Lower lobe of right lung (tissue), 2 donors: ENCODE results near the gene SP3. TPM values are rescaled to one million over a fixed set of nuclear protein-coding genes. Genes with fewer than 3 reads are reported as not detected.

Experiments used
- ATAC-seq, 2 donors: fragments of 200-7000 bp; cut with Tn5 transposase; one replicate each; pipeline ENCODE4 v1.9.1; 2020 to 2022; ENCODE audit warnings: mild to moderate bottlenecking in 2 of 2, moderate library complexity in 2 of 2
- DNase-seq: peaks from one replicate; pipeline ENCODE4 v3.0.0-alpha.2; 2020
- H3K27ac ChIP-seq: fragments of 200-600 bp; one replicate; pipeline ENCODE4 v1.8.0; 2022
- H3K27me3 ChIP-seq: fragments of 200-600 bp; one replicate; pipeline ENCODE4 v1.8.0; 2022; ENCODE audit warnings: low read depth
- H3K36me3 ChIP-seq: fragments of 200-600 bp; one replicate; pipeline ENCODE4 v1.8.0; 2022; ENCODE audit warnings: mild to moderate bottlenecking
- H3K4me1 ChIP-seq: fragments of 200-600 bp; one replicate; pipeline ENCODE4 v1.8.0; 2022
- H3K4me3 ChIP-seq: fragments of 200-600 bp; one replicate; pipeline ENCODE4 v1.8.0; 2022; ENCODE audit warnings: mild to moderate bottlenecking
- H3K9me3 ChIP-seq: fragments of 200-600 bp; one replicate; pipeline ENCODE4 v1.8.0; 2022
- intact Hi-C: fragments of 100-400 bp; cut with DNase I; formaldehyde crosslinking; loops from one replicate; pipeline ENCODE4 v1.11.0; 2022
- total RNA-seq: library from RNA; stranded (reverse); fragmentation: NEBNext Ultra II Directional; extraction: Animal tissue kit (Norgen Biotek cat#: 25700); gene quantifications from one replicate; pipeline ENCODE4 v1.2.1, GENCODE V29; 2021
- TF ChIP-seq, protein P1 (sequence below): fragments of 200-600 bp; IDR thresholded peaks from one replicate; pipeline ENCODE4 v1.8.0; 2022; ENCODE audit warnings: antibody characterized with exemption, mild to moderate bottlenecking
- donor health status: DM: no; HTN: yes; CAD: no; lungs with severe emphysema.

The SP3 gene
- total RNA-seq, 1 donor from 2014 or later, result 77.0 TPM

DNA sequence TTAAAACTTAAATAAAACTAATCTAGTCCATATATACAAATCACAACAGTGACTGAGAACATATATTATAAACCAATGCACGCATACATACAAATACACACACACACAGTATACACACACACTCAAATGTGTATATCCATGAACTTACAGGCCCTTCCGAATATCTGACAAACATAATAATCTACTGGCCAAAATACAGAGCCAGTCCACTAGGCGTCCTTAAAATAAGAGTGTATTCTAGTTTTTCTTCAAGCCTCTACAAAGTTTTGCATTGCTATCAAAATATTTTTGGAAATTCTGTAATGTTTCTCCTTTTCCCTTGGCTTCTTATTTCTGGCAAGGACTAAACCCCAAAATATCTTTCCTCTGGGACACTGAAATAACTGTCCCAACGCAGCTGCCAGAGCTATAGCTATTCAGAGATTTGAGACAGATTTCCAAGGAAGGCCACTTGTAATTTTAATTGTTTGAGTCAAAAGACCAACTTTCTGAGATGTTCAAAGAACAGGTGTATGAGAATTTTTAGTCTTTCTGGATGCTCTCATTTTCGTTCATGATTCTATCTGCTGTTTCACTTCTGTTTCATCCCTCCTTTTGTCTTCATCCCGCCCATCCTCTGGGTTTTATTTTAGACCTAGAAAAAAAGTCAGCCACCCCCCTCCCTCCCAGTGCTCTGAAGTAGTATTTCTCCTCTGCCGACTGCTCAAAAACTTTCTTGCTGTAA is 24.1 kb upstream of the SP3 start:
- no peak overlapping the region for H3K27ac ChIP-seq
- DNase-seq, result no peak
- ATAC-seq, result no peak
- H3K4me3 ChIP-seq, result no peak overlapping the region
- peaks cover 42% of the 10 kb centered on the region for H3K4me1 ChIP-seq
- no peaks in the 10 kb centered on the region for H3K36me3 ChIP-seq
- TF ChIP-seq, protein P1, sequence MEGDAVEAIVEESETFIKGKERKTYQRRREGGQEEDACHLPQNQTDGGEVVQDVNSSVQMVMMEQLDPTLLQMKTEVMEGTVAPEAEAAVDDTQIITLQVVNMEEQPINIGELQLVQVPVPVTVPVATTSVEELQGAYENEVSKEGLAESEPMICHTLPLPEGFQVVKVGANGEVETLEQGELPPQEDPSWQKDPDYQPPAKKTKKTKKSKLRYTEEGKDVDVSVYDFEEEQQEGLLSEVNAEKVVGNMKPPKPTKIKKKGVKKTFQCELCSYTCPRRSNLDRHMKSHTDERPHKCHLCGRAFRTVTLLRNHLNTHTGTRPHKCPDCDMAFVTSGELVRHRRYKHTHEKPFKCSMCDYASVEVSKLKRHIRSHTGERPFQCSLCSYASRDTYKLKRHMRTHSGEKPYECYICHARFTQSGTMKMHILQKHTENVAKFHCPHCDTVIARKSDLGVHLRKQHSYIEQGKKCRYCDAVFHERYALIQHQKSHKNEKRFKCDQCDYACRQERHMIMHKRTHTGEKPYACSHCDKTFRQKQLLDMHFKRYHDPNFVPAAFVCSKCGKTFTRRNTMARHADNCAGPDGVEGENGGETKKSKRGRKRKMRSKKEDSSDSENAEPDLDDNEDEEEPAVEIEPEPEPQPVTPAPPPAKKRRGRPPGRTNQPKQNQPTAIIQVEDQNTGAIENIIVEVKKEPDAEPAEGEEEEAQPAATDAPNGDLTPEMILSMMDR, result no peak
- intact Hi-C loops, result no loop called here
- H3K9me3 ChIP-seq, result no peaks in the 10 kb centered on the region
- H3K27me3 ChIP-seq, result no peaks in the 10 kb centered on the region

DNA sequence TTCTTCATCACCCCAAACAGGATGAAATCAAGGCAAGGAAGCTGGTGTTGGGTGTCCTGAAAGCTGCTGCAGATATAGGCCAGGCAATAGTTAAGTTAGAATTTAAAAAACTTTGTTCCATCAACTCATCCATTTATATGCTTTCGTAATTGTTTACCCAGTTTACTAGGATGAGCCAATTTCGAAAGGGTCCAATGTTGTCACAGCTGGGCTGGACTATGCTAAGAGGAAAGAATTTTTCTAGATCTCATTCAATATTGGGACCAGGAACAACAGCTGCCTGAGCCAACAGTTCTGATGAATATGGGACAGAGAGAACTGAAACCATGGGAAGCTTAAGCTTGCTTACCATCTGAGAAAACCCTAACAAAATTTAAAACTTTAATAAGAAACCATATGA is 21.6 kb upstream of the SP3 start:
- Histone ChIP-seq H3K4me1 (peaks cover 40% of the 10 kb centered on the region), H3K4me3 (no peak overlapping the region), H3K9me3 (no peaks in the 10 kb centered on the region), H3K36me3 (no peaks in the 10 kb centered on the region), H3K27ac (peak overlapping the region; percentile 46), H3K27me3 (no peaks in the 10 kb centered on the region)
- intact Hi-C loops, result no loop called here
- no peak for DNase-seq
- peak; percentile 19 to 51 for ATAC-seq
- TF ChIP-seq, protein P1, result no peak

DNA sequence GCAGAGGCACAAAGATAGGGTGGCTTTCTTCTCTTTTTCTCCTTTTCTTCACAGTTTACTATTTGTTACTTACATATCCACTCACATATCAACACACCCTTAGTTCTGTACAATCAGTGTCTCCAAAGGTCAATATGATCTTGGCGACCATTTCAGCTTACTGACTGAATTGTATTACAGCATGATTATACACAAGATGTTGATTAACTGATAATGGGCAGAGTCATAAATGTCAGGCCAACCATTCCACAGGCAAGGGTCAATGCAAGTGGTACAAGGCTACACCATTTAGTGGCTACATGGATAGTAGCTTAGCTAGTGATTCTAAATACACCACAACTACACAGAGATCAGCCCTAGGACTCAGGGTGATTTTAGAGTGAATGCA is 20.4 kb upstream of the SP3 start:
- intact Hi-C loops, result no loop called here
- peaks cover 28% of the 10 kb centered on the region for H3K4me1 ChIP-seq
- DNase-seq, result no peak

DNA sequence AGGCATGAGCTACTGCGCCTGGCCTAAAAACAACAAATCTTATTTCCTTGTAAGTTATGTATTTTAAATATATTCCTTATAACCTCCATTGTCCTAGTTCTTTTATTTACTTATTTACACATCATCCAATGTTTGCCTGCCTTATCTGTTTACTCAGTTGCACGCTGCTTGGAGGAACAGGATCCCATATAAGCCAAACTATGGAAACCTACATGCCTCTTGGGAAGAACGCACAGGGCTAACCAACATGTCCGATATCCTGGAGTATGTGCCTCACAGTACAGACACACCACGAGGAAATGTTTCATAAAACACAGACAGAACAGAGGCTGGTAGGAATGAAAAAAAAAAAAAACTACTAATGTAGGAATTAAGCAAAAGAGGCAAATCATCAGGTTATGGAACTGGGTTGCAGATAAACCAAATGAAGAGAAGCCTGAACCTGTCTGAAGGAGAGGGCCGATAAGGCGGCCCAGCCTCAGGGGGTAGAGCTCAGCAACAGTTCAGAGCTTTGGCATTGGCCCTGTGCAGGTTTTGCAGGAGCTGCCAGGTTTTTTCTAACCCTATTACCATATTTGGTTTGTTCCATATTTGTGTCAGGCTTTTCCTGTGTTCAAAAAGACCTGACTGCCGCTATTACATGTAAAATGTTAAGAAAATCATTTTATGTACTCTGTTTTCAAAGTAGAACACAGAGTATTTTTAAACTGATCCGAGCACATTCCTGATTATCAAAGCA is 19.9 kb upstream of the SP3 start:
- Histone ChIP-seq H3K4me3 (no peak overlapping the region), H3K36me3 (no peaks in the 10 kb centered on the region), H3K9me3 (no peaks in the 10 kb centered on the region), H3K27ac (no peak overlapping the region), H3K4me1 (peaks cover 22% of the 10 kb centered on the region), H3K27me3 (no peaks in the 10 kb centered on the region)
- TF ChIP-seq, protein P1, result no peak
- intact Hi-C loops, result no loop called here
- ATAC-seq (no peak), DNase-seq (no peak)

More for the DNA sequence above, 20.4 kb upstream of the SP3 start:
- ATAC-seq, result no peak
- TF ChIP-seq, protein P1, result no peak
- H3K27me3 ChIP-seq, result no peaks in the 10 kb centered on the region
- H3K27ac ChIP-seq, result no peak overlapping the region
- H3K9me3 ChIP-seq, result no peaks in the 10 kb centered on the region
- H3K36me3 ChIP-seq, result no peaks in the 10 kb centered on the region
- no peak overlapping the region for H3K4me3 ChIP-seq

DNA sequence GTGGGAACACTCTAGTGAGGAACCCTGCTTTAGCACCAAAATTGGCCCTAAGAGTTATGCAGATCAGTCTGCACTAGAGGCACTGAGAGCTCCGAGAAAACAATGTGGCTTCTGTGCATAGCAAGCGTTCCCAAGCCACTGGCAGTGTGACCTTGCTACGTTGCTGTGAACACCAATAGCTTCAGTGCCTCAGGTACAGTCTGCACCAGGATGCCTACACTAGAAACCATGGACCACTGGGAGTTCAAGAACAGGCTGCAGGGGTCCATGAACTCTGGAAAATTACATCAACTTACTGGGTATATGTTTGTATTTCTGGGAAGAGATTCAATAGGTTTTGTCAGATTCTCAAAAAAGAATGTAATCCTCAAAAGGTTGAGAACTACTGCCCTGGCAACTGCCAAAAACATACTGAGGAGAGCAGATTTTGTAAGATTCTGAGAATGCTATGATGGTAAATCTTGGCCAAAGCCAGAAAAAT is 18.3 kb upstream of the SP3 start:
- Histone ChIP-seq H3K4me1 (peaks cover 20% of the 10 kb centered on the region), H3K36me3 (no peaks in the 10 kb centered on the region), H3K27me3 (no peaks in the 10 kb centered on the region), H3K4me3 (no peak overlapping the region), H3K27ac (no peak overlapping the region), H3K9me3 (no peaks in the 10 kb centered on the region)
- intact Hi-C loops, result no loop called here
- DNase-seq (no peak), ATAC-seq (no peak)
- TF ChIP-seq, protein P1, result no peak
